Esophagus (tissue), 2 donors: ENCODE results near the gene TAF8. TPM values are rescaled to one million over a fixed set of nuclear protein-coding genes. Genes with fewer than 3 reads are reported as not detected.
A peak's percentile ranks its signal among the peaks of the same experiment; 100 is the strongest.
"Not testable (repeated sequence)": the region's sequence is repeated elsewhere in the genome, so short reads cannot be mapped to it uniquely, and the experiment has no call there.

Experiments
- H3K27ac ChIP-seq, 2 donors: one replicate each; pipeline ENCODE4 v1.5.1; 2013; ENCODE audit warnings: low read depth in 2 of 2, mild to moderate bottlenecking in 2 of 2, inconsistent platforms in 1 of 2, low read length in 1 of 2, moderate library complexity in 1 of 2
- H3K27me3 ChIP-seq, 2 donors: one replicate each; pipeline ENCODE4 v1.6.1; 2013; ENCODE audit warnings: low read length in 2 of 2, control low read depth in 1 of 2, mild to moderate bottlenecking in 1 of 2; ENCODE audit not compliant: insufficient read depth in 2 of 2, control insufficient read depth in 1 of 2
- H3K36me3 ChIP-seq, 2 donors: one replicate each; pipeline ENCODE4 v1.6.1; 2013; ENCODE audit warnings: low read length in 1 of 2; ENCODE audit not compliant: control insufficient read depth in 2 of 2, insufficient read depth in 2 of 2
- H3K4me1 ChIP-seq, 2 donors: one replicate each; pipeline ENCODE4 v1.6.1; 2013; ENCODE audit warnings: low read length in 1 of 2; ENCODE audit not compliant: control insufficient read depth in 2 of 2, insufficient read depth in 2 of 2
- H3K4me3 ChIP-seq, 2 donors: one replicate each; pipeline ENCODE4 v1.5.1; 2013; ENCODE audit warnings: low read length in 2 of 2, mild to moderate bottlenecking in 2 of 2, low read depth in 1 of 2, moderate library complexity in 1 of 2
- H3K9me3 ChIP-seq, 2 donors: one replicate each; pipeline ENCODE4 v1.6.1; 2013; ENCODE audit warnings: mild to moderate bottlenecking in 2 of 2, low read depth in 1 of 2, low read length in 1 of 2, moderate library complexity in 1 of 2; ENCODE audit not compliant: control insufficient read depth in 2 of 2, insufficient read depth in 1 of 2
- WGBS, 2 donors: extraction: QIAGEN DNeasy Blood & Tissue Kit; methylation state at CpG; one replicate each; pipeline ENCODE4 v1.1.7; 2013; 5-methylcytosine and 5-hydroxymethylcytosine counted together
- polyA plus RNA-seq, 2 donors: library from polyadenylated mRNA; stranded (reverse); fragments of 200-250 nt; gene quantifications; one replicate each; pipeline ENCODE4 v1.2.3, GENCODE V29; 2013
- donor health status: healthy with polysubstance abuse.
- donor health status: Bipolar disorder and iron deficiency.

Gene TAF8
- 1 to 10 TPM; 6.0 to 7.5 TPM for polyA plus RNA-seq

- Histone ChIP-seq H3K27me3 (no peaks in the 10 kb centered on the region), H3K9me3 (no peaks in the 10 kb centered on the region), H3K27ac (peak within 1 kb of the TSS; percentile 91 to 95), H3K4me1 (peaks cover 4 to 5% of the 10 kb centered on the region in 2 donors), H3K4me3 (peak within 1 kb of the TSS; percentile 73 to 79), H3K36me3 (peaks cover 2% of the 10 kb centered on the region in 2 donors)
- WGBS, 2 donors: 1 to 2% methylated on average over 43 to 59 of the region's 59 CpGs
These were observed at the start of gene TAF8 for GRCh38 chr6:42050297-42051267. Gene TAF8, plus strand, starts transcription at chr6:42050524. Its CDS starts 18 bp downstream, at chr6:42050542.

GRCh38 chr6:42001506-42001905 lies 48.8 kb upstream of the TAF8 start:
- Histone ChIP-seq H3K36me3 (no peaks in the 10 kb centered on the region), H3K4me1 (no peaks in the 10 kb centered on the region), H3K4me3 (no peak overlapping the region), H3K27me3 (no peaks in the 10 kb centered on the region), H3K27ac (no peak overlapping the region), H3K9me3 (no peaks in the 10 kb centered on the region)
- WGBS, 2 donors: 95 to 98% methylated on average over 6 of the region's 6 CpGs

- 86 to 100% methylated on average over 1 of the region's 1 CpG for WGBS, 2 donors
- H3K4me3 ChIP-seq, H3K27ac ChIP-seq, H3K4me1 ChIP-seq, H3K9me3 ChIP-seq, H3K36me3 ChIP-seq, H3K27me3 ChIP-seq: not testable (repeated sequence)
These were observed 46.7 kb upstream of the TAF8 start for GRCh38 chr6:42003658-42004057.

GRCh38 chr6:42007286-42008137 lies 42.8 kb upstream of the TAF8 start:
- peaks cover 0 to 3% of the 10 kb centered on the region in 2 donors for H3K36me3 ChIP-seq
- no peak overlapping the region for H3K27ac ChIP-seq
- no peaks in the 10 kb centered on the region for H3K27me3 ChIP-seq
- WGBS, 2 donors: 69 to 78% methylated on average over 15 of the region's 15 CpGs
- peaks cover 6 to 8% of the 10 kb centered on the region in 2 donors for H3K4me1 ChIP-seq
- no peaks in the 10 kb centered on the region for H3K9me3 ChIP-seq
- no peak overlapping the region for H3K4me3 ChIP-seq

- H3K4me1 ChIP-seq, H3K27ac ChIP-seq, H3K4me3 ChIP-seq, H3K27me3 ChIP-seq, H3K36me3 ChIP-seq, H3K9me3 ChIP-seq: not testable (repeated sequence)
- WGBS, 2 donors: 82 to 87% methylated on average over 8 of the region's 8 CpGs
These were observed 42.2 kb upstream of the TAF8 start for GRCh38 chr6:42008138-42008528.

- no peaks in the 10 kb centered on the region for H3K27me3 ChIP-seq
- H3K4me3 ChIP-seq: no peak overlapping the region
- H3K4me1 ChIP-seq: peaks cover 6 to 8% of the 10 kb centered on the region in 2 donors
- H3K9me3 ChIP-seq: no peaks in the 10 kb centered on the region
- H3K36me3 ChIP-seq: peaks cover 0 to 3% of the 10 kb centered on the region in 2 donors
- no peak overlapping the region for H3K27ac ChIP-seq
These were observed 40.5 kb upstream of the TAF8 start for GRCh38 chr6:42009844-42010184.

- H3K9me3 ChIP-seq: no peaks in the 10 kb centered on the region
- H3K36me3 ChIP-seq: peaks cover 0 to 3% of the 10 kb centered on the region in 2 donors
- H3K4me3 ChIP-seq: no peak overlapping the region
- peaks cover 6 to 8% of the 10 kb centered on the region in 2 donors for H3K4me1 ChIP-seq
- 32 to 34% methylated on average over 11 of the region's 11 CpGs for WGBS, 2 donors
- H3K27ac ChIP-seq: peak overlapping the region in 1 of 2 donors; percentile 6
- H3K27me3 ChIP-seq: no peaks in the 10 kb centered on the region
These were observed 40.0 kb upstream of the TAF8 start for GRCh38 chr6:42010185-42010891.

- H3K4me3 ChIP-seq: no peak overlapping the region
- WGBS, 2 donors: 76 to 79% methylated on average over 1 of the region's 1 CpG
- no peaks in the 10 kb centered on the region for H3K9me3 ChIP-seq
- peaks cover 6 to 8% of the 10 kb centered on the region in 2 donors for H3K4me1 ChIP-seq
- peaks cover 0 to 3% of the 10 kb centered on the region in 2 donors for H3K36me3 ChIP-seq
- no peak overlapping the region for H3K27ac ChIP-seq
- no peaks in the 10 kb centered on the region for H3K27me3 ChIP-seq
These were observed 39.4 kb upstream of the TAF8 start for GRCh38 chr6:42010909-42011308.

- 95 to 97% methylated on average over 3 of the region's 3 CpGs for WGBS, 2 donors
- H3K36me3 ChIP-seq: peaks cover 3 to 7% of the 10 kb centered on the region in 2 donors
- no peak overlapping the region for H3K27ac ChIP-seq
- H3K4me1 ChIP-seq: peaks cover 6 to 8% of the 10 kb centered on the region in 2 donors
- H3K9me3 ChIP-seq: no peaks in the 10 kb centered on the region
- no peak overlapping the region for H3K4me3 ChIP-seq
- H3K27me3 ChIP-seq: no peaks in the 10 kb centered on the region
These were observed 37.7 kb upstream of the TAF8 start for GRCh38 chr6:42012501-42013133.
